Measurements from ENCODE around the gene ITPR1.

The ITPR1 gene

GRCh38 chr3:4564928-4565586 lies 71.9 kb downstream of the ITPR1 start:
- Histone ChIP-seq H3K4me3 (replicated peaks; ENCODE audit: insufficient read depth, low read length) (no peak overlapping the region), H3K27ac (replicated peaks) (no peak overlapping the region), H3K27me3 (ENCODE audit: insufficient read depth, poor library complexity, severe bottlenecking) (no peaks in the 10 kb centered on the region)
- DNase-seq (ENCODE audit: low read depth in 1 of 2, low spot score in 1 of 2): no peak
- TF ChIP-seq SPI1 (IDR thresholded peaks at IDR 0.05; ENCODE audit: borderline replicate concordance, low read depth) (no peak), POLR2AphosphoS5 (IDR thresholded peaks at IDR 0.05; ENCODE audit: low read depth) (no peak), GABPA (IDR thresholded peaks at IDR 0.05; ENCODE audit: low read depth) (no peak)
- TF ChIP-seq, protein P1, sequence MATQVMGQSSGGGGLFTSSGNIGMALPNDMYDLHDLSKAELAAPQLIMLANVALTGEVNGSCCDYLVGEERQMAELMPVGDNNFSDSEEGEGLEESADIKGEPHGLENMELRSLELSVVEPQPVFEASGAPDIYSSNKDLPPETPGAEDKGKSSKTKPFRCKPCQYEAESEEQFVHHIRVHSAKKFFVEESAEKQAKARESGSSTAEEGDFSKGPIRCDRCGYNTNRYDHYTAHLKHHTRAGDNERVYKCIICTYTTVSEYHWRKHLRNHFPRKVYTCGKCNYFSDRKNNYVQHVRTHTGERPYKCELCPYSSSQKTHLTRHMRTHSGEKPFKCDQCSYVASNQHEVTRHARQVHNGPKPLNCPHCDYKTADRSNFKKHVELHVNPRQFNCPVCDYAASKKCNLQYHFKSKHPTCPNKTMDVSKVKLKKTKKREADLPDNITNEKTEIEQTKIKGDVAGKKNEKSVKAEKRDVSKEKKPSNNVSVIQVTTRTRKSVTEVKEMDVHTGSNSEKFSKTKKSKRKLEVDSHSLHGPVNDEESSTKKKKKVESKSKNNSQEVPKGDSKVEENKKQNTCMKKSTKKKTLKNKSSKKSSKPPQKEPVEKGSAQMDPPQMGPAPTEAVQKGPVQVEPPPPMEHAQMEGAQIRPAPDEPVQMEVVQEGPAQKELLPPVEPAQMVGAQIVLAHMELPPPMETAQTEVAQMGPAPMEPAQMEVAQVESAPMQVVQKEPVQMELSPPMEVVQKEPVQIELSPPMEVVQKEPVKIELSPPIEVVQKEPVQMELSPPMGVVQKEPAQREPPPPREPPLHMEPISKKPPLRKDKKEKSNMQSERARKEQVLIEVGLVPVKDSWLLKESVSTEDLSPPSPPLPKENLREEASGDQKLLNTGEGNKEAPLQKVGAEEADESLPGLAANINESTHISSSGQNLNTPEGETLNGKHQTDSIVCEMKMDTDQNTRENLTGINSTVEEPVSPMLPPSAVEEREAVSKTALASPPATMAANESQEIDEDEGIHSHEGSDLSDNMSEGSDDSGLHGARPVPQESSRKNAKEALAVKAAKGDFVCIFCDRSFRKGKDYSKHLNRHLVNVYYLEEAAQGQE (IDR thresholded peaks at IDR 0.05; ENCODE audit: insufficient replicate concordance, low read depth): no peak
- TF ChIP-seq, protein P2, sequence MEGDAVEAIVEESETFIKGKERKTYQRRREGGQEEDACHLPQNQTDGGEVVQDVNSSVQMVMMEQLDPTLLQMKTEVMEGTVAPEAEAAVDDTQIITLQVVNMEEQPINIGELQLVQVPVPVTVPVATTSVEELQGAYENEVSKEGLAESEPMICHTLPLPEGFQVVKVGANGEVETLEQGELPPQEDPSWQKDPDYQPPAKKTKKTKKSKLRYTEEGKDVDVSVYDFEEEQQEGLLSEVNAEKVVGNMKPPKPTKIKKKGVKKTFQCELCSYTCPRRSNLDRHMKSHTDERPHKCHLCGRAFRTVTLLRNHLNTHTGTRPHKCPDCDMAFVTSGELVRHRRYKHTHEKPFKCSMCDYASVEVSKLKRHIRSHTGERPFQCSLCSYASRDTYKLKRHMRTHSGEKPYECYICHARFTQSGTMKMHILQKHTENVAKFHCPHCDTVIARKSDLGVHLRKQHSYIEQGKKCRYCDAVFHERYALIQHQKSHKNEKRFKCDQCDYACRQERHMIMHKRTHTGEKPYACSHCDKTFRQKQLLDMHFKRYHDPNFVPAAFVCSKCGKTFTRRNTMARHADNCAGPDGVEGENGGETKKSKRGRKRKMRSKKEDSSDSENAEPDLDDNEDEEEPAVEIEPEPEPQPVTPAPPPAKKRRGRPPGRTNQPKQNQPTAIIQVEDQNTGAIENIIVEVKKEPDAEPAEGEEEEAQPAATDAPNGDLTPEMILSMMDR (IDR thresholded peaks at IDR 0.05; ENCODE audit: insufficient read depth, low read length): no peak

DNA sequence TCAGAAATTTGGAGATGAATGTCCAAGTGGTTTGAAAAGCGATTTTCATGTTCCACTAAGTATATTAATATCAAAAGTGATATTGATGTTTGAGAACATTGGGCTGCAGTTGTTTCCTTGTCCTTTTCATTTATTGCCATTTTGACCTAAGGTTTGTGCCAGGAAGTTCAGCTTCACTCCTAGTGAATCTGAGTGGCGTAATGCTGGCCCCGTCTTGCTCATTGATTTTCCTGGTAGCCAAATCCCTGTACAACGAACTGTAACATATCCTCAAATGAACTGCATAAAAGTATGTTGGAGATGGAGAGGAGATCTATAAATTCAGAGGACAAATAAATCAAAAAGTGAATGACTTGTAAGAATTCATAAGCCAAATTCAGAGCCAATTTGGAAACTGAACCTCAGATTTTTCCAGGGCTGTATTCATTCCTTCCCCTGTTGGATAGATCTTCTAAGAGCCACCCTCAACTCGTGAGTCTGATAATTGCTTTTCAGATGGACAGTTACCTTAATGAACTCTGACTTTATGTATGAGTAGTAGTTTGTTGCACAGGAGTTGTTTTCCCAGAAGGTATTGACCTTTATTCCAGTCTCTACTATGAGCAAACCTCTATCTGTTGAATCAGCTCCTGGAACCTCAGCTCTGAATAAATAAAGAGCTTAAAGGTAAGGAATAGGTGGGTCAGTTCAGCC lies 72.8 kb downstream of the ITPR1 start:
- DNase-seq (ENCODE audit: low read depth in 1 of 2, low spot score in 1 of 2): no peak
- Histone ChIP-seq H3K4me3 (replicated peaks; ENCODE audit: insufficient read depth, low read length) (no peak overlapping the region), H3K27me3 (ENCODE audit: insufficient read depth, poor library complexity, severe bottlenecking) (no peaks in the 10 kb centered on the region), H3K27ac (replicated peaks) (no peak overlapping the region)
- no peak for TF ChIP-seq GABPA (IDR thresholded peaks at IDR 0.05; ENCODE audit: low read depth)
- TF ChIP-seq POLR2AphosphoS5 (IDR thresholded peaks at IDR 0.05; ENCODE audit: low read depth): no peak
- TF ChIP-seq, protein P1 (IDR thresholded peaks at IDR 0.05; ENCODE audit: insufficient replicate concordance, low read depth): no peak
- TF ChIP-seq SPI1 (IDR thresholded peaks at IDR 0.05; ENCODE audit: borderline replicate concordance, low read depth): no peak
- TF ChIP-seq, protein P2 (IDR thresholded peaks at IDR 0.05; ENCODE audit: insufficient read depth, low read length): no peak

DNA sequence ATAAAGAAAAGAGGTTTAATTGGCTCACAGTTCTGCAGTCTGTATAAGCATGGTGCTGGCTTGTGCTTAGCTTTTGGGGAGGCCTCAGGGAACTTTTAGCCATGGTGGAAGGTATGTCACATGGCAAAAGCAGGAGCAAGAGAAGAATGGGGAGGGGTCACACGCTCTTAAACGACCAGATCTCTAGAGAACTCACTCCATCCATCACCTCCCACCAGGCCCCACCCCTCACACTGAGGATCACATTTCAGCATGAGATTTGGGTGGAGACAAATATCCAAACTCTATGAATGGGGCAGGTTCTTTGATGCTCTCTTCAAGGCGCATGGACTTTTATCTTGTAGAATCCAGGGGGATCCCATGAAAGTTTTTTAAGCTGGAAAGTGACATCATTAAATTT lies 75.7 kb downstream of the ITPR1 start:
- H3K4me3 ChIP-seq (replicated peaks; ENCODE audit: insufficient read depth, low read length): no peak overlapping the region
- H3K27me3 ChIP-seq (ENCODE audit: insufficient read depth, poor library complexity, severe bottlenecking): no peaks in the 10 kb centered on the region
- no peak overlapping the region for H3K27ac ChIP-seq (replicated peaks)
- no peak for DNase-seq (ENCODE audit: low read depth in 1 of 2, low spot score in 1 of 2)
- TF ChIP-seq, protein P1 (IDR thresholded peaks at IDR 0.05; ENCODE audit: insufficient replicate concordance, low read depth): no peak
- TF ChIP-seq POLR2AphosphoS5 (IDR thresholded peaks at IDR 0.05; ENCODE audit: low read depth) (no peak), SPI1 (IDR thresholded peaks at IDR 0.05; ENCODE audit: borderline replicate concordance, low read depth) (no peak), GABPA (IDR thresholded peaks at IDR 0.05; ENCODE audit: low read depth) (no peak)
- TF ChIP-seq, protein P2 (IDR thresholded peaks at IDR 0.05; ENCODE audit: insufficient read depth, low read length): no peak

All from HL-60 (cell line).